MM.1S (cell line): ENCODE data around the gene CDH4.

Source experiments
- DNase-seq: peaks from one replicate; pipeline ENCODE4 v3.0.0-alpha.2; 2015
- H2AFZ ChIP-seq: fragments of 300-600 bp; sonication (generic); 2 replicates; pipeline ENCODE4 v1.6.0; 2016; ENCODE audit warnings: antibody characterized with exemption, low read length
- H3F3A ChIP-seq: fragments of 300-600 bp; sonication (generic); 2 replicates; pipeline ENCODE4 v1.6.1; 2016; ENCODE audit warnings: mild to moderate bottlenecking, antibody characterized with exemption, low read length, moderate library complexity, mixed read lengths; ENCODE audit not compliant: insufficient read depth
- H3K27ac ChIP-seq: fragments of 300-600 bp; sonication (generic); 2 replicates; pipeline ENCODE4 v1.5.1; 2016; ENCODE audit warnings: mild to moderate bottlenecking, low read length
- H3K27me3 ChIP-seq: fragments of 300-600 bp; sonication (generic); replicated peaks from 2 replicates; pipeline ENCODE4 v1.6.0; 2016; ENCODE audit warnings: low read length; ENCODE audit not compliant: insufficient read depth
- H3K36me3 ChIP-seq: fragments of 300-600 bp; sonication (generic); replicated peaks from 2 replicates; pipeline ENCODE4 v1.6.1; 2016; ENCODE audit warnings: mild to moderate bottlenecking, low read length, mixed read lengths; ENCODE audit not compliant: insufficient read depth
- H3K4me1 ChIP-seq: fragments of 300-600 bp; sonication (generic); 2 replicates; pipeline ENCODE4 v1.6.1; 2016; ENCODE audit warnings: low read length, mixed read lengths
- H3K4me2 ChIP-seq: fragments of 300-600 bp; sonication (generic); 2 replicates; pipeline ENCODE4 v1.6.0; 2016; ENCODE audit warnings: low read depth, low read length
- H3K4me3 ChIP-seq: fragments of 300-600 bp; sonication (generic); 2 replicates; pipeline ENCODE4 v1.5.1; 2016; ENCODE audit warnings: low read length, mixed read lengths
- H3K79me2 ChIP-seq: fragments of 300-600 bp; sonication (generic); 2 replicates; pipeline ENCODE4 v1.6.1; 2016; ENCODE audit warnings: mixed run types, low read length, mixed read lengths
- H3K9ac ChIP-seq: fragments of 300-600 bp; sonication (generic); 2 replicates; pipeline ENCODE4 v1.6.1; 2016; ENCODE audit warnings: low read length, mixed read lengths
- H3K9me2 ChIP-seq: fragments of 300-600 bp; sonication (generic); replicated peaks from 2 replicates; pipeline ENCODE4 v1.6.1; 2016; ENCODE audit warnings: mild to moderate bottlenecking, low read length, mixed read lengths; ENCODE audit not compliant: insufficient read depth
- H3K9me3 ChIP-seq: fragments of 300-600 bp; sonication (generic); replicated peaks from 2 replicates; pipeline ENCODE4 v1.6.1; 2016; ENCODE audit warnings: mild to moderate bottlenecking, low read length, mixed read lengths; ENCODE audit not compliant: insufficient read depth
- H4K20me1 ChIP-seq: fragments of 300-600 bp; sonication (generic); 2 replicates; pipeline ENCODE4 v1.6.1; 2016; ENCODE audit warnings: mild to moderate bottlenecking, low read length, moderate library complexity, mixed read lengths; ENCODE audit not compliant: insufficient read depth
- CTCF ChIP-seq: fragments of 300-600 bp; sonication (generic); IDR thresholded peaks from 2 replicates; pipeline ENCODE4 v1.5.1; 2016; ENCODE audit warnings: antibody characterized with exemption, low read length, mixed read lengths
- EZH2 ChIP-seq: fragments of 300-600 bp; sonication (generic); optimal IDR thresholded peaks from 2 replicates; pipeline ENCODE3; 2017; ENCODE audit warnings: low read depth, mild to moderate bottlenecking, antibody characterized with exemption, low read length, mixed read lengths
- EZH2phosphoT487 ChIP-seq: fragments of 300-600 bp; sonication (generic); IDR thresholded peaks from 2 replicates; pipeline ENCODE4 v1.6.1; 2018; ENCODE audit warnings: antibody characterized with exemption, low read length

Gene CDH4

GRCh38 chr20:61635721-61636455 lies 383.8 kb downstream of the CDH4 start:
- no peak overlapping the region for H3K4me2 ChIP-seq
- H3K9ac ChIP-seq, result no peak overlapping the region
- TF ChIP-seq CTCF (no peak), EZH2phosphoT487 (no peak), EZH2 (no peak)

GRCh38 chr20:61636531-61637116 lies 384.6 kb downstream of the CDH4 start:
- no peak overlapping the region for H3K4me3 ChIP-seq
- no peak overlapping the region for H3K9ac ChIP-seq
- no peak overlapping the region for H2AFZ ChIP-seq
- no peaks in the 10 kb centered on the region for H3K4me1 ChIP-seq
- no peaks in the 10 kb centered on the region for H3K9me3 ChIP-seq
- no peak for DNase-seq
- peaks cover 81% of the 10 kb centered on the region for H3K27me3 ChIP-seq
- H3K9me2 ChIP-seq, result no peaks in the 10 kb centered on the region
- no peak overlapping the region for H3K27ac ChIP-seq
- no peaks in the 10 kb centered on the region for H4K20me1 ChIP-seq
- H3K79me2 ChIP-seq, result no peaks in the 10 kb centered on the region
- no peaks in the 10 kb centered on the region for H3F3A ChIP-seq
- no peak overlapping the region for H3K4me2 ChIP-seq
- TF ChIP-seq CTCF (no peak), EZH2 (no peak), EZH2phosphoT487 (no peak)
- H3K36me3 ChIP-seq, result no peaks in the 10 kb centered on the region

More at GRCh38 chr20:61635721-61636455, 383.8 kb downstream of the CDH4 start:
- H3K27ac ChIP-seq, result no peak overlapping the region
- no peaks in the 10 kb centered on the region for H3K36me3 ChIP-seq
- H3K4me1 ChIP-seq, result no peaks in the 10 kb centered on the region
- no peaks in the 10 kb centered on the region for H3K9me2 ChIP-seq
- no peaks in the 10 kb centered on the region for H3K9me3 ChIP-seq
- no peak overlapping the region for H3K4me3 ChIP-seq
- H3F3A ChIP-seq, result no peaks in the 10 kb centered on the region
- H4K20me1 ChIP-seq, result no peaks in the 10 kb centered on the region
- H3K27me3 ChIP-seq, result peaks cover 79% of the 10 kb centered on the region
- no peaks in the 10 kb centered on the region for H3K79me2 ChIP-seq
- H2AFZ ChIP-seq, result no peak overlapping the region
- DNase-seq, result no peak

- H3K4me1 ChIP-seq, result no peaks in the 10 kb centered on the region
- H3K9me2 ChIP-seq, result no peaks in the 10 kb centered on the region
- H3K9me3 ChIP-seq, result no peaks in the 10 kb centered on the region
- no peaks in the 10 kb centered on the region for H3K79me2 ChIP-seq
- H4K20me1 ChIP-seq, result no peaks in the 10 kb centered on the region
- DNase-seq, result no peak
- peaks cover 95% of the 10 kb centered on the region for H3K27me3 ChIP-seq
- H2AFZ ChIP-seq, result no peak overlapping the region
- no peak overlapping the region for H3K4me2 ChIP-seq
- no peak overlapping the region for H3K27ac ChIP-seq
- no peak overlapping the region for H3K9ac ChIP-seq
- no peaks in the 10 kb centered on the region for H3F3A ChIP-seq
- H3K4me3 ChIP-seq, result no peak overlapping the region
- TF ChIP-seq EZH2phosphoT487 (no peak), EZH2 (no peak), CTCF (no peak)
- H3K36me3 ChIP-seq, result no peaks in the 10 kb centered on the region
Observed at GRCh38 chr20:61638802-61639585, 386.9 kb downstream of the CDH4 start.
